Measurements from ENCODE around the gene EFNA5.

GRCh38 chr5:107680799-107681198 is 10.1 kb upstream of the EFNA5 start:
- TF ChIP-seq POLR2A (IDR thresholded peaks at IDR 0.05) (no peak), CTCF (IDR thresholded peaks at IDR 0.05) (no peak), EP300 (IDR thresholded peaks at IDR 0.05) (no peak), POLR2AphosphoS5 (IDR thresholded peaks at IDR 0.05) (no peak)
